ENCODE data around the gene TBXAS1.
"Not testable (repeated sequence)": the region's sequence is repeated elsewhere in the genome, so short reads cannot be mapped to it uniquely, and the experiment has no call there.

The TBXAS1 gene

GRCh38 chr7:139828446-139828845, 618 bp upstream of the TBXAS1 start:
- no peak for DNase-seq

- no peak for DNase-seq
These were observed 682 bp downstream of the TBXAS1 start for GRCh38 chr7:139829775-139830117.

GRCh38 chr7:139830292-139830691, 1.2 kb downstream of the TBXAS1 start:
- DNase-seq, result no peak

- no peak for DNase-seq
These were observed 1.9 kb downstream of the TBXAS1 start for GRCh38 chr7:139830782-139831501.

- not testable (repeated sequence) for DNase-seq
These were observed 6.8 kb downstream of the TBXAS1 start for GRCh38 chr7:139835848-139836247.

GRCh38 chr7:139837291-139837690, 8.2 kb downstream of the TBXAS1 start:
- not testable (repeated sequence) for DNase-seq

- DNase-seq, result no peak
These were observed 9.2 kb downstream of the TBXAS1 start for GRCh38 chr7:139838276-139838675.

GRCh38 chr7:139838876-139839275, 9.8 kb downstream of the TBXAS1 start:
- DNase-seq, result no peak

- no peak for DNase-seq
These were observed 11.7 kb downstream of the TBXAS1 start for GRCh38 chr7:139840776-139841175.

- DNase-seq, result no peak
These were observed 13.5 kb downstream of the TBXAS1 start for GRCh38 chr7:139842401-139843210.

GRCh38 chr7:139843211-139843537, 14.1 kb downstream of the TBXAS1 start:
- DNase-seq, result not testable (repeated sequence)

GRCh38 chr7:139844779-139845442, 15.8 kb downstream of the TBXAS1 start:
- no peak for DNase-seq

GRCh38 chr7:139845443-139845805, 16.4 kb downstream of the TBXAS1 start:
- DNase-seq, result no peak

GRCh38 chr7:139846297-139846696, 17.2 kb downstream of the TBXAS1 start:
- DNase-seq, result no peak

- no peak for DNase-seq
These were observed 19.2 kb downstream of the TBXAS1 start for GRCh38 chr7:139848274-139848673.

- no peak for DNase-seq
These were observed 21.8 kb downstream of the TBXAS1 start for GRCh38 chr7:139850906-139851305.

GRCh38 chr7:139851770-139852481, 22.9 kb downstream of the TBXAS1 start:
- no peak for DNase-seq

- DNase-seq, result no peak
These were observed 23.4 kb downstream of the TBXAS1 start for GRCh38 chr7:139852482-139852845.

- DNase-seq, result no peak
These were observed 24.6 kb downstream of the TBXAS1 start for GRCh38 chr7:139853506-139854123.

- DNase-seq, result no peak
These were observed 25.1 kb downstream of the TBXAS1 start for GRCh38 chr7:139854124-139854511.

- DNase-seq, result no peak
These were observed 25.9 kb downstream of the TBXAS1 start for GRCh38 chr7:139854803-139855497.

- DNase-seq, result no peak
These were observed 26.6 kb downstream of the TBXAS1 start for GRCh38 chr7:139855498-139856270.

All from stimulated activated CD4-positive, alpha-beta T cell treated with anti-CD3 and anti-CD28 coated beads, Interleukin-12 subunit alpha, Interleukin-12 subunit beta, amount 100 ng/mL, for 4 hours (primary cell).